Hematopoietic multipotent progenitor cell treated with erythropoietin and hydrocortisone succinate and interleukin-3 and kit ligand, for 4 days (in vitro differentiated cells): ENCODE data around the gene GALNT11.

Experiments
- DNase-seq: peaks from one replicate; pipeline ENCODE4 v3.0.0-alpha.2; 2015

Gene GALNT11

DNA sequence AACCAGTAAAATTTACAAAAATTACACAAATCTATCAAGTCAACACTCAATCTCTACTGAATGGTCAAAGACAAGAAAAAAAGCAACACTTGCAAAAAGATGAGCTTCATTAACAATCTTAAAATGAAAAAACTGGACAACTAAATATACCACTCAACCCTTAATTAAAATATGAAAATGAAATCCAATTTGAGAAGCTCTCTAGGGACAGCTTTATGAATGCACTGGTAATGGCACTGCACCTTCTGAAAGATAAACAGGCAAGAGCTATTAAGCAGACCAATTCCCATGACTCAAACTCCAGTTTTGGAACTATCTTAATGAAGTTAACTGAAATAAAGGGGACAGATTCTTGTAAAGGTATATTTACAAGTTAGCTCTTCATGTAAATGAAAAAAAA lies 135.7 kb downstream of the GALNT11 start:
- DNase-seq: no peak

- DNase-seq: no peak
Observed at GRCh38 chr7:152162287-152162686, 136.8 kb downstream of the GALNT11 start.
